UCSD-AML1 (cell line): ENCODE data around the gene STAU1.

Experiments used
- DNase-seq: peaks from one replicate; lab custom pipeline; 2025; ENCODE audit not compliant: unreplicated experiment; lab: John Stamatoyannopoulos, UW

Gene STAU1

DNA sequence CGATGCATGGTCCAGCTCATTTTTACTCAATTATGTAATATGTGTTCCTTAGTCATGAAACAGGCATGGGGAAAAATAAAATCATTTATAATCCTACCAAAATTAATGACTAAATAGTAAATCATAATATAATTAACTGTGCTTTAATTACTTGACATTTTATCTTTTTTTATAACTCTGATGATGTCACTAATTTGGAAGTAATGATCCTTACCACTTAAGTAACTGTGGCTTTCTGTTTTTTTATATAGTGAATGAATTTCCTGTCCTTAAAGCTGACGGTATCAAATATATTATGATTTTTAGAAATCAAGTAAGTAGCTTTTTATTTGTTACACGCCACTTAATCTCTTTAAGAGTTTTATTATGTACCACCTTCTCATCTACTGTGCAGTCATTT, 109.8 kb downstream of the STAU1 start:
- no peak for DNase-seq

DNA sequence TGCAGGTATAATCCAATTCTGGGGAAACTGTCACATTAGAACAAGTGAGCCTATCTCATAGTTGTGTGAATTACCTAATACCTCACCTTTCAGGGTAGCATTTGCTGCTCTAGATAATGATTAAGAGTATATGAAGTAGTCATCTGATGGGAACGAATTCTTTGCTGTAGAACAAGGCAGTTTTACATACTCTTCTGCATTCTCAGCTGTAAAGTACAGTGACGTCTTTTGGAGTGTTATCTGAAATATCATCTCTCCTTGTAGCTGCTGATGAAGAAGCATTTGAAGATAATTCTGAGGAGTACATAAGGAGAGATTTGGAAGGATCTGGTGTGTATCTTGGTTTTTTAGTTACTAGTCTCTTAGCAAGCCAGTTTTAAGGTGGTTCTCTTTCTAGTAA, 113.6 kb downstream of the STAU1 start:
- no peak for DNase-seq
